ENCODE data around the gene GLRX. TPM values are rescaled to one million over a fixed set of nuclear protein-coding genes. Genes with fewer than 3 reads are reported as not detected.

The GLRX gene
- total and polyA plus RNA-seq, 2 of the 13 experiments (the other 11 are each of a cell fraction or from before 2014, with no cell fraction given), result 63.8 to 499 TPM

- TF ChIP-seq ZNF672 (CRISPR knock-in tag; IDR thresholded peaks at IDR 0.05) (no peak), ZSCAN9 (CRISPR knock-in tag; IDR thresholded peaks at IDR 0.05; ENCODE audit: borderline replicate concordance) (peak; percentile 84; the same call in 1 of the 2 replicates), ZNF777 (CRISPR knock-in tag; IDR thresholded peaks at IDR 0.05) (peak; percentile 44; the same call in 1 of the 2 replicates), FOXP4 (CRISPR knock-in tag; IDR thresholded peaks at IDR 0.05) (peak; percentile 82), ZFYVE20 (CRISPR knock-in tag; IDR thresholded peaks at IDR 0.05; ENCODE audit: borderline replicate concordance, low read depth) (no peak), ZNF160 (CRISPR knock-in tag; IDR thresholded peaks at IDR 0.05) (peak; percentile 81), ZSCAN29 (CRISPR knock-in tag; conservative IDR thresholded peaks at IDR 0.05) (peak; percentile 77; the same call in 1 of the 2 replicates), POGZ (CRISPR knock-in tag; IDR thresholded peaks at IDR 0.05) (peak; percentile 99), SALL2 (CRISPR knock-in tag; IDR thresholded peaks at IDR 0.05) (peak; percentile 85; the same call in 1 of the 2 replicates), ZNF674 (CRISPR knock-in tag; IDR thresholded peaks at IDR 0.05; ENCODE audit: low read depth) (no peak), IRF1 (CRISPR knock-in tag; IDR thresholded peaks at IDR 0.05; ENCODE audit: low read depth) (no peak), ZNF572 (CRISPR knock-in tag; IDR thresholded peaks at IDR 0.05) (peak; percentile 90; the same call in 1 of the 2 replicates), ZNF3 (CRISPR knock-in tag; IDR thresholded peaks at IDR 0.05) (peak; percentile 76; the same call in 1 of the 2 replicates)
- TF ChIP-seq, protein P1, sequence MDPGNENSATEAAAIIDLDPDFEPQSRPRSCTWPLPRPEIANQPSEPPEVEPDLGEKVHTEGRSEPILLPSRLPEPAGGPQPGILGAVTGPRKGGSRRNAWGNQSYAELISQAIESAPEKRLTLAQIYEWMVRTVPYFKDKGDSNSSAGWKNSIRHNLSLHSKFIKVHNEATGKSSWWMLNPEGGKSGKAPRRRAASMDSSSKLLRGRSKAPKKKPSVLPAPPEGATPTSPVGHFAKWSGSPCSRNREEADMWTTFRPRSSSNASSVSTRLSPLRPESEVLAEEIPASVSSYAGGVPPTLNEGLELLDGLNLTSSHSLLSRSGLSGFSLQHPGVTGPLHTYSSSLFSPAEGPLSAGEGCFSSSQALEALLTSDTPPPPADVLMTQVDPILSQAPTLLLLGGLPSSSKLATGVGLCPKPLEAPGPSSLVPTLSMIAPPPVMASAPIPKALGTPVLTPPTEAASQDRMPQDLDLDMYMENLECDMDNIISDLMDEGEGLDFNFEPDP (CRISPR knock-in tag; conservative IDR thresholded peaks at IDR 0.05), result no peak
- TF ChIP-seq, protein P2, sequence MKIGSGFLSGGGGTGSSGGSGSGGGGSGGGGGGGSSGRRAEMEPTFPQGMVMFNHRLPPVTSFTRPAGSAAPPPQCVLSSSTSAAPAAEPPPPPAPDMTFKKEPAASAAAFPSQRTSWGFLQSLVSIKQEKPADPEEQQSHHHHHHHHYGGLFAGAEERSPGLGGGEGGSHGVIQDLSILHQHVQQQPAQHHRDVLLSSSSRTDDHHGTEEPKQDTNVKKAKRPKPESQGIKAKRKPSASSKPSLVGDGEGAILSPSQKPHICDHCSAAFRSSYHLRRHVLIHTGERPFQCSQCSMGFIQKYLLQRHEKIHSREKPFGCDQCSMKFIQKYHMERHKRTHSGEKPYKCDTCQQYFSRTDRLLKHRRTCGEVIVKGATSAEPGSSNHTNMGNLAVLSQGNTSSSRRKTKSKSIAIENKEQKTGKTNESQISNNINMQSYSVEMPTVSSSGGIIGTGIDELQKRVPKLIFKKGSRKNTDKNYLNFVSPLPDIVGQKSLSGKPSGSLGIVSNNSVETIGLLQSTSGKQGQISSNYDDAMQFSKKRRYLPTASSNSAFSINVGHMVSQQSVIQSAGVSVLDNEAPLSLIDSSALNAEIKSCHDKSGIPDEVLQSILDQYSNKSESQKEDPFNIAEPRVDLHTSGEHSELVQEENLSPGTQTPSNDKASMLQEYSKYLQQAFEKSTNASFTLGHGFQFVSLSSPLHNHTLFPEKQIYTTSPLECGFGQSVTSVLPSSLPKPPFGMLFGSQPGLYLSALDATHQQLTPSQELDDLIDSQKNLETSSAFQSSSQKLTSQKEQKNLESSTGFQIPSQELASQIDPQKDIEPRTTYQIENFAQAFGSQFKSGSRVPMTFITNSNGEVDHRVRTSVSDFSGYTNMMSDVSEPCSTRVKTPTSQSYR (CRISPR knock-in tag; IDR thresholded peaks at IDR 0.05; ENCODE audit: borderline replicate concordance), result peak; percentile 51; the same call in 1 of the 2 replicates
- TF ChIP-seq, protein P3, sequence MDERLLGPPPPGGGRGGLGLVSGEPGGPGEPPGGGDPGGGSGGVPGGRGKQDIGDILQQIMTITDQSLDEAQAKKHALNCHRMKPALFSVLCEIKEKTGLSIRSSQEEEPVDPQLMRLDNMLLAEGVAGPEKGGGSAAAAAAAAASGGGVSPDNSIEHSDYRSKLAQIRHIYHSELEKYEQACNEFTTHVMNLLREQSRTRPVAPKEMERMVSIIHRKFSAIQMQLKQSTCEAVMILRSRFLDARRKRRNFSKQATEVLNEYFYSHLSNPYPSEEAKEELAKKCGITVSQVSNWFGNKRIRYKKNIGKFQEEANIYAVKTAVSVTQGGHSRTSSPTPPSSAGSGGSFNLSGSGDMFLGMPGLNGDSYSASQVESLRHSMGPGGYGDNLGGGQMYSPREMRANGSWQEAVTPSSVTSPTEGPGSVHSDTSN (CRISPR knock-in tag; IDR thresholded peaks at IDR 0.05), result peak; percentile 44; the same call in 1 of the 2 replicates
- TF ChIP-seq, protein P4, sequence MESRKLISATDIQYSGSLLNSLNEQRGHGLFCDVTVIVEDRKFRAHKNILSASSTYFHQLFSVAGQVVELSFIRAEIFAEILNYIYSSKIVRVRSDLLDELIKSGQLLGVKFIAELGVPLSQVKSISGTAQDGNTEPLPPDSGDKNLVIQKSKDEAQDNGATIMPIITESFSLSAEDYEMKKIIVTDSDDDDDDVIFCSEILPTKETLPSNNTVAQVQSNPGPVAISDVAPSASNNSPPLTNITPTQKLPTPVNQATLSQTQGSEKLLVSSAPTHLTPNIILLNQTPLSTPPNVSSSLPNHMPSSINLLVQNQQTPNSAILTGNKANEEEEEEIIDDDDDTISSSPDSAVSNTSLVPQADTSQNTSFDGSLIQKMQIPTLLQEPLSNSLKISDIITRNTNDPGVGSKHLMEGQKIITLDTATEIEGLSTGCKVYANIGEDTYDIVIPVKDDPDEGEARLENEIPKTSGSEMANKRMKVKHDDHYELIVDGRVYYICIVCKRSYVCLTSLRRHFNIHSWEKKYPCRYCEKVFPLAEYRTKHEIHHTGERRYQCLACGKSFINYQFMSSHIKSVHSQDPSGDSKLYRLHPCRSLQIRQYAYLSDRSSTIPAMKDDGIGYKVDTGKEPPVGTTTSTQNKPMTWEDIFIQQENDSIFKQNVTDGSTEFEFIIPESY (CRISPR knock-in tag; IDR thresholded peaks at IDR 0.05), result peak; percentile 71; the same call in 1 of the 2 replicates
These were observed 36.4 kb upstream of the GLRX start (continued) for GRCh38 chr5:95858661-95859595.

Measured in HepG2 (cell line).